ENCODE measurements around the gene PANK2.

Gene PANK2

GRCh38 chr20:3901028-3901705 lies 12.0 kb downstream of the PANK2 start:
- DNase-seq (ENCODE audit: low read depth): no peak

DNA sequence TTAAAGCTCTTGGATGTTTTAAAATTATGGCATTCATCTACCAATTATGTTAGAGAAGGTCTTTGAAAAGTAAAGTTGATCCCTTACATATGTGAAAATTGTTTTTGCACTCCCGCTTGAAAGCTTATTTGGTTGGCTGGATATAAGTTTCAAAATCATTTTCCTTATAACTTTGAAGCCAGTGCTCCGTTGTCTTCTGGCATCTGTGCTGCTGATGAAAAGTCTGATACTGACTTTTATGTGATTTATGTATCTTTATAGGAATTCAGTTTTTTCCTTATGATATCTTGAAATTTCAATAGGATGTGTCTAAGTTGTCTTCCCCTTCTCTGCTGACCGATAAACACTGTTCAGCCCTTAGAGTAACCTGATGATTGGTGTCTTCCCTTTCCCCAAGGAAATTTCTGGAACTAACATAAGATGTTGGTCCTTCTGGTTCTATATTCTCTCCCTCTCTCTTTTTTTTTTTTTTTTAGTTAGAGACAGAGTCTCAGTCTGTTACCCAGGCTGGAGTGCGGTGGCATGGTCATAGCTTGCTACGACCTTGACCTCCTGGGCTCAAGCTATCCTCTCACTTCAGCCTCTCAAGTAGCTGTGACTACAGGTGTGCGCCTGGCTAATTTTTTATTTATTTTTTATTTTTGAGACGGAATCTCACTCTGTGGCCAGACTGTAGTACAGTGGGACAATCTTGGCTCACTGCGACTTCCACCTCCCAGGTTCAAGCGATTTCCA lies 12.7 kb downstream of the PANK2 start:
- DNase-seq (ENCODE audit: low read depth): no peak

GRCh38 chr20:3902446-3902845 lies 13.3 kb downstream of the PANK2 start:
- DNase-seq (ENCODE audit: low read depth): no peak

- no peak for DNase-seq (ENCODE audit: low read depth)
These were observed 15.0 kb downstream of the PANK2 start for GRCh38 chr20:3904224-3904623.

GRCh38 chr20:3904857-3905256 lies 15.7 kb downstream of the PANK2 start:
- DNase-seq (ENCODE audit: low read depth): no peak

DNA sequence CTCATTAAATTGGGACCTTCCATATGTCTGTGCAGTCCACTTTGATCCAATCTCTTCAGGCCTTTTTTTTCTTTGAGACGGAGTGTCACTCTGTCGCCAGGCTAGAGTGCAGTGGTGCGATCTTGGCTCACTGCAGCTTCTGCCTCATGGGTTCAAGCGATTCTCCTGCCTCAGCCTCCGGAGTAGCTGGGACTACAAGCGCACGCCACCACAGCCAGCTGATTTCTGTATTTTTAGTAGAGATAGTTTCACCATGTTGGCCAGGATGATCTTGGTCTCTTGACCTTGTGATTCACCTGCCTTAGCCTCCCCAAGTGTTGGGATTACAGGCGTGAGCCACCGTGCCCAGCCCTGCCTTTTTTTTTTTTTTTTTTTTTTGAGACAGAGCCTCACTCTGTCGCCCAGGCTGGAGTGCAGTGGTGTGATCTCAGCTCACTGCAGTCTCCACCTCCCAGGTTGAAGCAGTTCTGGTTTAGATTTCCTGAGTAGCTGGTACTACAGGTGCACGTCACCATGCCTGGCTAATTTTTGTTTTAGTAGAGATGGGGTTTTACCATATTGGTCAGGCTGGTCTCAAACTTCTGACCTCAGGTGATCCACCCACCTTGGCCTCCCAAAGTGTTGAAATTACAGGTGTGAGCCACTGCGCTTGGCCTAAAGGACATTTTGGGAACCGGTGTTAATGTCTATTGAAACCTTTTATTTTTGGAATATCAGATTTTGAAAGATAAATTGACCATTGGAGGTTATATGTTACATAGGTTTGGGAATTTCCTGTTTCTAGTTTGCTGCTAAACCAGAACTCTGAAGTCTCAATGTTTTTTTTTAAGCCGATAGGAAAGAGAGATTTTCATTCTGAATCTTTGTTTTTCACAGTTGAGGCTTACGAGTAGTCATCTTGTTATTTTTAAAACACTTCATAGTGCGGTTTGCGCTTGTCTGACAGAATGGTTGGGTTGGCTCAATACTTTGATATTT lies 17.8 kb downstream of the PANK2 start:
- DNase-seq (ENCODE audit: low read depth): peak; percentile 25

DNA sequence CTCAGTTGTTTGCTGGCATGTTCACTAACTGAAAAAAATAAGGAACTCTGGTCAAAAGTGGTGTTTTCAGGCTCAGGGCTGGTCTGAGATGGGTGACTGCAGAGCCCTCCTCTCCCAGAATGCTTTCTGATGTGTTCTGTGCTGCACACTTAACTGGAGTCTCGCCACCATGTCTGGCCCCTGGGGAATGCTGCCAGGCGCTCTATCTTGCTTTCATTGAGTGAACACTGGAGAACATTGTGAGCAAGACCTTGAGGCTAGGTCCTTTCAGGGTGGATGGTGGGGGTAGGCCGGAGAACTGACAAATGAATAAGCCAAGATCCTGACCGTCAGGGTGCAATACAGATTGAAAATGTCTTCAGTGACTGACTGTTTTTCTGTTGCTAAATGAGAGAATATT lies 19.5 kb downstream of the PANK2 start:
- DNase-seq (ENCODE audit: low read depth): no peak

DNA sequence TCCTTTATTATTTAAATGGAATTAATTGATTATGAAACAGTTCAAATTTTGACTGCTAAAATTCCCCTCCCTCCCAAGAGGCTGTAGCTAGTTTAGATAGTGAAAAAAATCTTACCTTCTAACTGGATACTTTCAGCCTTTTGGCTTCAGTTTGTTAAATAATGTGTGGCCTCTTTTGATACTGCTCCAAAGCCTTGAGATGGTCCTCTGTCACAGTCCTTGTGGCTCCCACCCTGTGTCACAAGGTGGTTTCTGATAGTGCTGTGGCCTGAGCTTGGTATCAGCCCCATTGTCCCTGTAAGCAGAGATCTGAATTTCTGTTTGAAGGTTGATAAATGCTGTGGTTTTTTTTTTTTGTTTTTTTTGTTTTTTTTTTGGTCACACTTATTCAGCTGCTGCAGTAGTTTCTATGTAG lies 20.8 kb downstream of the PANK2 start:
- DNase-seq (ENCODE audit: low read depth): no peak

GRCh38 chr20:3910853-3911252 lies 21.7 kb downstream of the PANK2 start:
- no peak for DNase-seq (ENCODE audit: low read depth)

DNA sequence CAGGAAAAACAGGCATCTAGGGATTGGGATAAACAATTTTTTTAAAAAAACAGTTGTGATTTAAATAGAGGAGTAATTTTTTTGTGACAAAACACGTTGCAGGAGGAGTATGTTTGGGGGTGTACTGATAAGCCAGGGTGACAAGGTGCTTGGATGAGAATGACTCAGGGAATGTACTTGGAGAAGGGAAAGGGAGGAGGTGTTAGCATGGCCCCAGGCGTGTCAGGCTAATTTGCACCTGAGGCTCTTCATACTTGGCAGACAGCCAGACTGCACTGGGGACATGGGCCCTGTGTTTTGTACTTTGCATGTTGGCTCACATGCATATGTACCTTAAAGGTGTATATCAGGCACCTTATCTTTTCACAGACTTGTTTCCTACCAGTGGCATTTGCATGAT lies 22.8 kb downstream of the PANK2 start:
- no peak for DNase-seq (ENCODE audit: low read depth)

DNA sequence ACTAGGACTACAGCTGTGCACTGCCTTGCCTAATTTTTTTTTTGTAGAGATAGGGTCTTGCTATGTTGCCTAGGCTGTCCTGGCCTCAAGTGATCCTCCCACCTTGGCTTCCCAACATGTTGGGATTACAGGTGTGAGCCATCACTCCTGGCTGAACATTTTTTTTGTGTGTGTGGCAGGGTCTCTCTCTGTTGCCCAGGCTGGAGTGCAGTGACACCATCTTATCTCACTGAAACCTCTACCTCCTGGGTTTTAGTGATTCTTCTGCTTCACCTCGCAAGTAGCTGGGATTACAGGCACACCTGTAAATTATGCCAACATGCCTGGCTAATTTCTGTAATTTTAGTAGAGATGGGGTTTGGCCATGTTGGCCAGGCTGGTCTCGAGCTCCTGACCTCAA lies 25.3 kb downstream of the PANK2 start:
- no peak for DNase-seq (ENCODE audit: low read depth)

DNA sequence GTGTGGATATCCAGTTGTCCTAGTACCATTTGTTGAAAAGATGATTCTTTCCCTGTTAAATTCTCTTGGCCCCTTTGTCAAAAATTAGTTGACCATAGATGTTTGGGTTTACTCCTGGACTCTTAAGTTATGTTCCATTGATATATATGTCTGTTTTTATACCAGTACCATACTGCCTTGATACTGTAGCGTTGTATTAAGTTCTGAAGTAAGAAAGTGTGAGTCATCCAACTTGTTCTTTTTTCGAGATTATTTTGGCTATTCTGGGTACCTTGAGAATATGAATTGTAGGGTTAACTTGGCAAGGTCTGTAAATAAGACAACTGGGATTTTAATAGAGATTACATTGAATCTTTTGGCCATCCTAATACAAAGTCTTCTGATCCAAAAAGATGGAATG lies 26.5 kb downstream of the PANK2 start:
- DNase-seq (ENCODE audit: low read depth): no peak

DNA sequence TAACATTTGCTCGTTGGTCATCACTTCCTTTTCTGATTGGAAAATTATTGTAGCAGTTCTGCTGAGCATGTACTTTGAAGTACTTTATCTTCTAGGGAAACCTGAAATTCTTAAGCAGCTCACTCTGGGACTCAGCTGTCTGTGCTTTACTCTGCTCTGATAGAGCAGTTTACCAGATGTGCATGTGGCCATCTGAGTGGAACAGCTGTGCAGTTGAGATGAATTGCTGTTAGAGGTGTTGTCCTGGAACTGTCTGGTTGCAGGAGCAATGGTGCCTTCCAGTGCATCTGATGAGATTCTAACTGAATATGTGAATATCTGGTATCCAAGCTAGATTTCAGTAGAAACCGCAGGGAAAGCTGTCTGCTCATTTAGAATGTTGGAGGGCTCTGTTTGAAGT lies 27.2 kb downstream of the PANK2 start:
- DNase-seq (ENCODE audit: low read depth): no peak

DNA sequence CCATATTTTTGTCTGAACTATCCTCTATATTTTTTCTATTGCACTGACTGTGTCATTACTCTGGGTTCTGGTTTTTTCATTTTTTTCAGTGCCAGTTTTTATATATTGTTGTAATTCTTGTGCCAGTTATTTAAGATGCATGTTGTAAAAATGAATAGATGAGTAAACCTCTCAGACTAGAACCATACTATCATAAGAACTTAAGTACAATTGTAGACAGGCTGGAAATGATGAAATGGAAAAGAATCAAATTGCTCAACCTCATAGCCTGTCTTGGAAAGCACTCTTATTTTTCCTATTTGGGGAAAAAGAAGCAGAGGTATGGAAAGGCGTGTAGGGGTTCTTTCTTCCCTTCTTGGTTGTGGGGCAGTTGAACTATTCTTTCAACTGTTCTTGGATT lies 30.2 kb downstream of the PANK2 start:
- no peak for DNase-seq (ENCODE audit: low read depth)

DNA sequence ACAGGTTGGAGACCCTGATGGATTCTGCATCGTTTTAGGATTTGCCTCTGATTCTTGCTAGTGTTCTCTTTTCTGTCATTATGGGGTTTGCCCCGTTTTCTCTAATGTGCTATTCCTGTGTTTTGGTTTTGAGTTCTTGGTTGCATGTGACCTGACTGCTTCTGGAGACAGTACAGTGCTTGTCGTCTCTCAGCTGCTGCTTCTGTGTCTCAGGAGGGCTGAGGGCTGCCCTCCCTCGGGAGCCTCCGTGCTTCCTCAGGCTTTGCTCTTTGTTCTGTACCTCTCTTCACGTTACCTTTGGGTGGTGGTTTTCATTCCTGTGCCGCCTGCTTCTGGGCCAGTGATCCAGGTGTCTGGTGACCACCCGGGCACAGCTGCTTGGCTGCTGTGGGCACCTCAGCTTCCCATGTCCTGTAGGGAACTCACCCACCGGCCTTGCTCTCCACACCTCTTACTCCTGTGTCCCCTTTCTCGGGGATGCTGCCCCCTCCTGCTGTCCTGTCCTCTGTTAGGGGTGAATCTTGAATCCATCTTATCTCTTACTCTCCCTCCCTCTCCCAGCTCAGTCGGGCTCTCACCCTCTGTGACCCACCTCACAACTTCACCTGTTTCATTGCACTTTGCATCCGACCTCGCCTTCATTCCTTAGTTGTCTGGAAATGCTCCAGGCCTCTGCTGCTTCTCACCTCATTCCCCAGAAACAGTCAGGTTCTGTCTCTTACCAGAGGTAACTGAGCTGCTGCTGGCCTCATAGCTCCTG lies 33.2 kb downstream of the PANK2 start:
- no peak for DNase-seq (ENCODE audit: low read depth)

DNA sequence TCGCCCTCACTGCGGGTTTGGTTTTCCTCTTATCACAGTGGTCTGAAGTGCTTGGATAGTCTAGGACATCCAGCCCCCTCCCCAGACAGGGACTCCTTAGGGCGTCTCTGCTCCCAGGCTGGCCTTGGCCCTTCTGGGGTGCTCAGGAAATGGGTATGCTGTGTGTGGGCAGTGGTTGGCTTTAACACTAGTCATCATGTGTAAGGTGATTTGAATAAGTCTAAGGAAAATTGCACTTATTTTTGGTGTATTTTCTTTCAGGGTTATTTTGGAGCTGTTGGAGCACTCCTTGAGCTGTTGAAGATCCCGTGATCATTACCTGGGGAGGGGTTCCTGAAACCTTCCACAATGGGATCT lies 33.8 kb downstream of the PANK2 start:
- no peak for DNase-seq (ENCODE audit: low read depth)

GRCh38 chr20:3923818-3924217 lies 34.6 kb downstream of the PANK2 start:
- no peak for DNase-seq (ENCODE audit: low read depth)

DNA sequence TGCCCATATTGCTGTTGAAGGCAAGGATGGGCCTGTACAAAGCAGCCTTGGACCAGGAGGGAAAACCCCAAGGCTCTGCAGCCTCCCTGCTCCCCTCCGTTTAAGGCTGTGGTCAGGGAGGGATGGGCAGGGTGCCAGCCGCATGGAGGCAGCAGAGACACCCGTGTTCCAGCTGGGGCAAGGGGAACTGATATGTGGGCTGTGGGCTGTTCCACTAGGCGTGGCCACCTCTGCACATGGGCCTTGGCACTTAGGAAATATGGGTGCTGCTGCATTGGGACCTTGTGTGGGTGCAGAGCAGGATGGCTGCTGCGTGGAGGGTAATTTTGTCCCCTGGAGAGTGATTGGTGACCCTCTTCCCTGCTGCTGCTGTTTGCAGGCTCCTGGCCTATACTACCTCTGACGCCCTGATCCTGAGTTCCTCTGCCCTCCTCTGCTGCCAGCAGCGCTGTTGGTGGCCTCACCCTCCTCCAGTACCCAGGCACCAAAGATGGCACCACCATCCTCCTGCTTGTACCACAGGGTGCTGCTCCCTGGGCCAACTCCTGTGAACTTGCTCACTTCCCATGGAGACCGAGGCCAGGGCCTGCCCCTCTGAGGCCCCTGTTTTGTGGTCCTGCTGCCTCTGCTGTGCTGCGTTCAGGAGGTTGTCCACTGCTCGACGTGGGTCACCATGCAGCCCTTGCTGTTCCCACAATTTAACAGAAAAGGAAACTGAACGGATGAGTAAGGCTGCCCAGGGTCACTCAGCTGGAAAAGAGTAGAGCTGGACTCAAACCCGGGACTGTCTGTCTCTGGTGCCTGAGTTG lies 35.3 kb downstream of the PANK2 start:
- no peak for DNase-seq (ENCODE audit: low read depth)

GRCh38 chr20:3925113-3925695 lies 36.0 kb downstream of the PANK2 start:
- no peak for DNase-seq (ENCODE audit: low read depth)

GRCh38 chr20:3925899-3926638 lies 36.9 kb downstream of the PANK2 start:
- DNase-seq (ENCODE audit: low read depth): no peak
